ENCODE data around the gene CACNA1C. TPM values are rescaled to one million over a fixed set of nuclear protein-coding genes. Genes with fewer than 3 reads are reported as not detected.
A peak's percentile ranks its signal among the peaks of the same experiment; 100 is the strongest.
"Not testable (repeated sequence)": the region's sequence is repeated elsewhere in the genome, so short reads cannot be mapped to it uniquely, and the experiment has no call there.

Gene CACNA1C
- total and polyA plus RNA-seq, 2 donors, result 0.71 TPM

DNA sequence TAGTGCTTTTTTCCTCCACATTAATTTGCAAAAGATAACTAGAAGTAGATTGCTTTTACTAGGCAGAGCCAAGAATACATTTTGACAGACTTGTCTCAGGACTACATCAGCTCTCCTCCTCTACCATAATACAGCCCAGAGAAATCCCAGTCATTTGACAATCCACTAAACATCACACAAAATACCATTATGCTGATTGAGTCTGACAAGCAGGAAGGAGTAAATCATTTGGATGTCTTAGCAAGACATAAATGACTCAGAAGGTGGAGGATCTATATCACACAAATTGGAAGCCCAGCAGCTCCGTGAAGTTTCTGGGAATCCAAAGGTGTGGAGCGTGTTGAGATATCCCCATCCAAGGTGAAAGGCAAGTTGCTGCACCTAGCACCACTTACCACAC lies 666.6 kb downstream of the CACNA1C start:
- H3K27me3 ChIP-seq (ENCODE audit: control insufficient read depth in 2 of 2, insufficient read depth in 1 of 2, low read length in 1 of 2), result no peaks in the 10 kb centered on the region
- 97% methylated on average over 2 of the region's 2 CpGs for WGBS

DNA sequence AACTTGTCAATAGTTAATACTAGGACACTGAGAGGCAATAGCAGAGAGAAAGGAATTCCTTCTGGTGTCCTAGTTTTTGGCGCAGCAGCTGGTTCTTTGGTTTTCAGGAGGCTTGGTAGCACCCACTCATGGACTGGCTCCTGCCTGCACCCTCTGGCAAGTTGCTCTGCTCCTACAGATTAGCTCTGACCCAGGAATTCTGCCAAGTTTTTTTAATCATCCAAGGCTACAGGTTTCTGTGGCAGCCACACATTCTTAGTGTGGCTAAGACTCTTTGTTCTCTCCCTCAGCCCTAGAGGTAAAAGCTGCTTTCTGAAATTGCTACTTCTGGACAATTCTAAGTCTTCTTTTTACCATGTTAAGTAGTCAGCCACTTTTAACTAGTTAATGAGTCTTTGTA lies 670.0 kb downstream of the CACNA1C start:
- DNase-seq (ENCODE audit: low read depth in 6 of 9, low spot score in 9 of 9), result no peak
- WGBS, result 96% methylated on average over 1 of the region's 1 CpG
- H3K27ac ChIP-seq (ENCODE audit: low read depth in 1 of 2, low read length in 1 of 2), result no peak overlapping the region
- no peaks in the 10 kb centered on the region for H3K36me3 ChIP-seq (ENCODE audit: control insufficient read depth in 2 of 2, insufficient read depth in 2 of 2, low read length in 1 of 2)
- no peaks in the 10 kb centered on the region for H3K4me1 ChIP-seq (ENCODE audit: control insufficient read depth in 2 of 2, insufficient read depth in 2 of 2, low read length in 2 of 2)
- no peak overlapping the region for H3K4me3 ChIP-seq (ENCODE audit: low read length in 2 of 2)
- no peaks in the 10 kb centered on the region for H3K9me3 ChIP-seq (ENCODE audit: control insufficient read depth in 2 of 2, insufficient read depth in 1 of 2, low read length in 1 of 2)
- H3K27me3 ChIP-seq (ENCODE audit: control insufficient read depth in 2 of 2, insufficient read depth in 1 of 2, low read length in 1 of 2), result no peaks in the 10 kb centered on the region

More for the DNA sequence above, 666.6 kb downstream of the CACNA1C start:
- Histone ChIP-seq H3K9me3 (ENCODE audit: control insufficient read depth in 2 of 2, insufficient read depth in 1 of 2, low read length in 1 of 2) (no peaks in the 10 kb centered on the region), H3K4me1 (ENCODE audit: control insufficient read depth in 2 of 2, insufficient read depth in 2 of 2, low read length in 2 of 2) (no peaks in the 10 kb centered on the region), H3K27ac (ENCODE audit: low read depth in 1 of 2, low read length in 1 of 2) (no peak overlapping the region), H3K4me3 (ENCODE audit: low read length in 2 of 2) (no peak overlapping the region), H3K36me3 (ENCODE audit: control insufficient read depth in 2 of 2, insufficient read depth in 2 of 2, low read length in 1 of 2) (no peaks in the 10 kb centered on the region)
- no peak for DNase-seq (ENCODE audit: low read depth in 6 of 9, low spot score in 9 of 9)

DNA sequence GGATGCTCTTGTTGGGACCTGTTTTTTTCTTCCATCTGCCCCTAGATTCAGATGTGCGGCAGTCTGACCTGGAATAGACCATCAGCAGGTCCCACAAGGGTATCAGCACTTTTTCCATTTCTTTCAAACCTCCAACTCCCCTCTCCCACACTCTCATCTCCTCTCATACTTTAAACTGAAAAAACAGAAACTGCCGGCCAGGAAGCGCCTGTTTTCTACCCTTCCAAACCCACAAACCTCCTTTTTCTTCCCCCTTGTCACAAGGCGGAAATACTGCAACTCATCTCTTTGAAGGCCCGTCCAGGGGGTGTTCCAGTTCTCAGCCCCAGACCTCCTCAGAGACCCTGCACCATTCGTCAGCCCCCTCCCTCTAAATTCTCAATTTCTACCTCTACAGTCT lies 679.5 kb downstream of the CACNA1C start:
- DNase-seq (ENCODE audit: low read depth in 6 of 9, low spot score in 9 of 9), result peak in 2 of 9 donors; percentile 21 to 31
- Histone ChIP-seq H3K36me3 (ENCODE audit: control insufficient read depth in 2 of 2, insufficient read depth in 2 of 2, low read length in 1 of 2) (no peaks in the 10 kb centered on the region), H3K4me1 (ENCODE audit: control insufficient read depth in 2 of 2, insufficient read depth in 2 of 2, low read length in 2 of 2) (peaks cover 35 to 58% of the 10 kb centered on the region in 2 donors), H3K27ac (ENCODE audit: low read depth in 1 of 2, low read length in 1 of 2) (peak overlapping the region in 1 of 2 donors; percentile 91), H3K27me3 (ENCODE audit: control insufficient read depth in 2 of 2, insufficient read depth in 1 of 2, low read length in 1 of 2) (no peaks in the 10 kb centered on the region), H3K4me3 (ENCODE audit: low read length in 2 of 2) (peak overlapping the region in 1 of 2 donors; percentile 1), H3K9me3 (ENCODE audit: control insufficient read depth in 2 of 2, insufficient read depth in 1 of 2, low read length in 1 of 2) (no peaks in the 10 kb centered on the region)
- WGBS, result 8% methylated on average over 6 of the region's 6 CpGs

DNA sequence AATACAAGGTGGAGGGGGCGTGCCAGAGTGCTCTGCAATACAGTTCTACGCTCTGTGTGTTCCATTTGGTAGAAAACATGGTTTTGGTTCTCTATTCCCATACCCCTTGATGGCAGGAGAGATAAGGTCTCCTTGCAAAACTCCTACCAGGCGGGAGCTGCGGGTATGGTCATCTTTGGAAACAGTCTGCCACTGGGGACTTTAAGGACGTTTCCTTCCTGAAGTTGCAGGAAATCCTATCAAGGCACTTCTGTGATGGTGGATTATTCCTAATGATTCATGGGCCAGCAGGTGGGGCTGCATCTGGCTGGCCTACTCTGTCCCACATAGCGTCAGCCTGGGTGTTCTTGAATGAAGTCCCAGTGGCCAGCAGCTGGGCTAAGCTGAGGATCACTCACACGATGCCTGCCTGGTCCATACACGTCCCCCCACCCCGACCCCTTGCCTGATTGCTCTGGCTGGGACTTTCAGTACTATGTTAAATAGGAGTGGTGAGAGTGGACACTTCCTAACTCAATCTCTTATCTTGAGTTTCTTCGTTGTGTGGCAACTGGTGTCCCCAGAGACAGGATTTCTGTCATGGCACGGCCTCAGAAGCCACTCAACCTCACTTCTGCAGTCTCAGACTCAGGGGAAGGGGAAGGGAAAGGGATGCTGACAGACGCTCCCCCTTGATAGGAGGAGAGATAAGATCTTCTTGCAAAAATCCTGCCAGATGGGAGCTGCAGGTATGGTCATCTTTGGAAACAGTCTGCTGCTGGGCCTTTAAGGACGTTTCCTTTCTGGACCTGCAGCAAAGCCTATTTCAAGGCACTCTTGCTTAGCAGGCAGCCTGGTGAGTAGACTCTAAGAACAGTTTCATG lies 680.9 kb downstream of the CACNA1C start:
- no peaks in the 10 kb centered on the region for H3K9me3 ChIP-seq (ENCODE audit: control insufficient read depth in 2 of 2, insufficient read depth in 1 of 2, low read length in 1 of 2)
- no peak for DNase-seq (ENCODE audit: low read depth in 6 of 9, low spot score in 9 of 9)
- peak overlapping the region in 1 of 2 donors; percentile 91 for H3K27ac ChIP-seq (ENCODE audit: low read depth in 1 of 2, low read length in 1 of 2)
- H3K4me1 ChIP-seq (ENCODE audit: control insufficient read depth in 2 of 2, insufficient read depth in 2 of 2, low read length in 2 of 2), result peaks cover 35 to 72% of the 10 kb centered on the region in 2 donors
- H3K27me3 ChIP-seq (ENCODE audit: control insufficient read depth in 2 of 2, insufficient read depth in 1 of 2, low read length in 1 of 2), result no peaks in the 10 kb centered on the region
- WGBS, result 55% methylated on average over 13 of the region's 13 CpGs
- no peaks in the 10 kb centered on the region for H3K36me3 ChIP-seq (ENCODE audit: control insufficient read depth in 2 of 2, insufficient read depth in 2 of 2, low read length in 1 of 2)
- no peak overlapping the region for H3K4me3 ChIP-seq (ENCODE audit: low read length in 2 of 2)

DNA sequence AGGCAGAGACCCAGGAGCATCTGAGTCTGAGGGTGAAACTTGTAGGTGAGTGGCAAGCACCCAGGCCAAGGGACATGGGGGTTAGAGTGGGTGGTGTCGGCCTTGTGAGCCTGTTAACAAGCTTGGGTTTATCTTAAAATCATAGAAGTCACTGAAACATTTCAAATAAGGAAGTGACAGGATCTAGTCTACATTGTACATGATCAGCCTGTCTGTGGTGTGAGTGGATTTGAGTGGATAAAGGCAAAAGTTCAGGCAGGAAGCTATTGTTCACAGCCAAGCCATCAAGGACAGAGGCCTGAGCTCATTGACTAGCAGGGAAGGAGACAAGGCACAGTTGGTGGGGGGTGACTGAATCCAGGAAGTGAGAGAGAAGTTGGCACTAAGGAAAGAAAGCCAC lies 682.6 kb downstream of the CACNA1C start:
- WGBS, result 85% methylated on average over 1 of the region's 1 CpG
- no peak overlapping the region for H3K4me3 ChIP-seq (ENCODE audit: low read length in 2 of 2)
- H3K36me3 ChIP-seq (ENCODE audit: control insufficient read depth in 2 of 2, insufficient read depth in 2 of 2, low read length in 1 of 2), result no peaks in the 10 kb centered on the region
- no peaks in the 10 kb centered on the region for H3K9me3 ChIP-seq (ENCODE audit: control insufficient read depth in 2 of 2, insufficient read depth in 1 of 2, low read length in 1 of 2)
- no peaks in the 10 kb centered on the region for H3K27me3 ChIP-seq (ENCODE audit: control insufficient read depth in 2 of 2, insufficient read depth in 1 of 2, low read length in 1 of 2)
- H3K4me1 ChIP-seq (ENCODE audit: control insufficient read depth in 2 of 2, insufficient read depth in 2 of 2, low read length in 2 of 2), result peaks cover 35 to 79% of the 10 kb centered on the region in 2 donors
- DNase-seq (ENCODE audit: low read depth in 6 of 9, low spot score in 9 of 9), result no peak
- H3K27ac ChIP-seq (ENCODE audit: low read depth in 1 of 2, low read length in 1 of 2), result peak overlapping the region in 1 of 2 donors; percentile 75

DNA sequence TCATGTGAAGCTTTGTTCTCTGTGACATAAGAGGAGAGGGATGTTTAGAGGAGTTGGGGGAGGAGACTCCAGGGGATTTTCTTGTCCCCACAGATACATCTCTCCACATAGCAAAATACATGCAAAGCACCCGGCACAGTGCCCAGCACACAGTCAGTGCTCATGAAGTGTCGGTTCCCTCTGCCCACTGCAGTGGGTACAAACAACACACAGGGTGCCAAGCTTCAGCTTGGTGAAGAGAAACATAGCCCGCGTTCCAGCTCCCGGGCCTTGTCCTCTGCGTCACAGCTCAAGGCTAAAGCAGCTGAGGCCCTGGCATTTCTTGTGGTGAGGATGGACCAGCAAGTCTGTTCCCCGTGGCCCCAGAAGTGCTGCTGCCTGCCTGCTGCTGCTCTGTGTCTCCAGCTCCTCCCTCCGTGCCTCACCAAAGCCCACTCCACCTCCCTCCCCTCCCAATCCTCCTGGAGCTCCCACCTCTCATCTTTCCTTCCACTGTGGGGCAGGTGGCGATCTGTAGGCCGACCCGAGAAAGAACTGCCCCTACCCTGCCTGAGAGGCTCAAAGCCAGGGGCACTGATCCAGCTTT lies 685.0 kb downstream of the CACNA1C start:
- H3K27me3 ChIP-seq (ENCODE audit: control insufficient read depth in 2 of 2, insufficient read depth in 1 of 2, low read length in 1 of 2), result no peaks in the 10 kb centered on the region
- no peak for DNase-seq (ENCODE audit: low read depth in 6 of 9, low spot score in 9 of 9)

DNA sequence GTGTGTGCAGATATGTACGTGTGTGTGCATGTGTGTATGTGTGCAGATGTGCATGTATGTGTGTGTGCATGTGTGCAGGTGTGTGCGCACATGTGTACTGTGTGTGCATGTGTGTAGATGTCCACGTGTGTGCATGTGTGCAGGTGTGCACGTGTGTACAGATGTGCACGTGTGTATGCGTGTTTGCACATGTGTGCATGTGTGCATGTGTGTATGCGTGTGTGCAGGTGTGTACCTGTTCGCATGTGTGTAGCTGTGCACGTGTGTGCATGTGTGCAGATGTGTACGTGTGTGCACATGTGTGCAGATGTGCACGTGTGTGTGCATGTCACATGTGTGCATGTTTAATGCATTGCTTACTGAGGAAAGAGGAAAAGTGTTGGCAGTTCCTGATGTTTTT lies 686.3 kb downstream of the CACNA1C start:
- no peak for DNase-seq (ENCODE audit: low read depth in 6 of 9, low spot score in 9 of 9)
- H3K27ac ChIP-seq (ENCODE audit: low read depth in 1 of 2, low read length in 1 of 2), result no peak overlapping the region
- no peak overlapping the region for H3K4me3 ChIP-seq (ENCODE audit: low read length in 2 of 2)
- H3K9me3 ChIP-seq (ENCODE audit: control insufficient read depth in 2 of 2, insufficient read depth in 1 of 2, low read length in 1 of 2), result no peaks in the 10 kb centered on the region
- H3K36me3 ChIP-seq (ENCODE audit: control insufficient read depth in 2 of 2, insufficient read depth in 2 of 2, low read length in 1 of 2), result no peaks in the 10 kb centered on the region
- H3K4me1 ChIP-seq (ENCODE audit: control insufficient read depth in 2 of 2, insufficient read depth in 2 of 2, low read length in 2 of 2), result peaks cover 18 to 53% of the 10 kb centered on the region in 2 donors
- H3K27me3 ChIP-seq (ENCODE audit: control insufficient read depth in 2 of 2, insufficient read depth in 1 of 2, low read length in 1 of 2), result no peaks in the 10 kb centered on the region
- WGBS, result 95% methylated on average over 11 of the region's 11 CpGs

More for the DNA sequence above, 685.0 kb downstream of the CACNA1C start:
- peaks cover 28 to 64% of the 10 kb centered on the region in 2 donors for H3K4me1 ChIP-seq (ENCODE audit: control insufficient read depth in 2 of 2, insufficient read depth in 2 of 2, low read length in 2 of 2)
- H3K27ac ChIP-seq (ENCODE audit: low read depth in 1 of 2, low read length in 1 of 2), result peak overlapping the region in 1 of 2 donors; percentile 7
- no peaks in the 10 kb centered on the region for H3K9me3 ChIP-seq (ENCODE audit: control insufficient read depth in 2 of 2, insufficient read depth in 1 of 2, low read length in 1 of 2)
- WGBS, result 94% methylated on average over 11 of the region's 11 CpGs
- H3K36me3 ChIP-seq (ENCODE audit: control insufficient read depth in 2 of 2, insufficient read depth in 2 of 2, low read length in 1 of 2), result no peaks in the 10 kb centered on the region
- H3K4me3 ChIP-seq (ENCODE audit: low read length in 2 of 2), result no peak overlapping the region

DNA sequence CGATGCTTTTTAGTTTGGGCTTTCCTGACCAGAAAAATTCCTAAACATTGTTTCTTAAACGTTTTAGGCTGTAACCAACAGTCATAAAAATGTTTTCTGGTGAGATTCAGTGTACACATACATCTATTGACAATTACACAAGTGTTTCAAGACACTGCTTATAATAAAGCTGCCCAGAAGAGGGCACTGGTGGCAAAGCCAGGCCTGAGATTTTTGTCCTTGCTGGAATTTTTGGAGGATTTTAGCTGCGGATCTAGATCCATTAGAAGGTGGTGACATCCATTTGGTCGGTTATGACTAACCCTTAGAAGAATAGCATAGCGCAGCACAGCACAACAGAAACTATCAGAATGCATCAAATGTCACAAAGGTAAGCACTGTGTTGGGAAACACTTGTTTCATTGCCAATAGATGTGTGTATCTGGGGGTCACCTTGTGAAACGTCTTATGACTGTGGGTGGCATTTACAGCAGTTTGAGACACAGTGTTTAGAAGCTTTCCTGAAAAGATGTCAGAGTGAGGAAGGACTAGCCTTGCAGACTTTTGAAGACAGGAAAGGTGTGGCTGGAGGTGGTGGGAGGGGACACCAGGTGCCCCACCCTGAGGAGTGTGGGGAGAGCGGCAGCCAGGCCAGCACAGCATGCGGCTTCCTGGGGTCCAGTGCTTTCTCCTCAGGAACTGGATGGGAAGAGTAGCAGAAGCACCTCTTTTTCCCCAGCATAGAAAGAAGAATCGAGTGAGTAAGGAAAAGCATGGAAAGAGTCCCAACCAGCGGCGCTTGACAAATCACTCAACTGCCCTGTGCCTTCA lies 687.2 kb downstream of the CACNA1C start:
- no peaks in the 10 kb centered on the region for H3K9me3 ChIP-seq (ENCODE audit: control insufficient read depth in 2 of 2, insufficient read depth in 1 of 2, low read length in 1 of 2)
- H3K4me3 ChIP-seq (ENCODE audit: low read length in 2 of 2), result no peak overlapping the region
- no peak for DNase-seq (ENCODE audit: low read depth in 6 of 9, low spot score in 9 of 9)
- WGBS, result 73% methylated on average over 11 of the region's 11 CpGs
- no peaks in the 10 kb centered on the region for H3K36me3 ChIP-seq (ENCODE audit: control insufficient read depth in 2 of 2, insufficient read depth in 2 of 2, low read length in 1 of 2)
- no peak overlapping the region for H3K27ac ChIP-seq (ENCODE audit: low read depth in 1 of 2, low read length in 1 of 2)
- peaks cover 16 to 44% of the 10 kb centered on the region in 2 donors for H3K4me1 ChIP-seq (ENCODE audit: control insufficient read depth in 2 of 2, insufficient read depth in 2 of 2, low read length in 2 of 2)
- no peaks in the 10 kb centered on the region for H3K27me3 ChIP-seq (ENCODE audit: control insufficient read depth in 2 of 2, insufficient read depth in 1 of 2, low read length in 1 of 2)

DNA sequence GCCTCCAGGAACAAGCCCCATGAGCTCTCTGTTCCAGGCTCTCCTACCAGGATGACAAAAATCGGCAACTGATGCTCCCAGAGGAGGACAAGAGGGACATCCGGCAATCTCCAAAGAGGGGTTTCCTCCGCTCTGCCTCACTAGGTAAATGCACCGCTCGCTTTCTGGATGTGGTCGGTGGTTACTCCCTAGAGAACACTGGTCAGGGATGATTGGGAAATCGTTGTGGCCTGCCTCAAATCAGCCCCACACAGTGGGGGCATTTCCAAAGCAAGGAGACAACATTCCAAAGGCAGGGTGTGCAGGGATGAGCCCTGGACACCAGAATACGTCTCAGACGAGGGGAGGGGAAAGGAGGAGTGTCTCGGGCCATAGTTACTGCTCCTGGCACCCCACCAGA lies 689.2 kb downstream of the CACNA1C start:
- WGBS, result 91% methylated on average over 10 of the region's 10 CpGs
- DNase-seq (ENCODE audit: low read depth in 6 of 9, low spot score in 9 of 9); H3K27ac ChIP-seq (ENCODE audit: low read depth in 1 of 2, low read length in 1 of 2); H3K4me3 ChIP-seq (ENCODE audit: low read length in 2 of 2); H3K9me3 ChIP-seq (ENCODE audit: control insufficient read depth in 2 of 2, insufficient read depth in 1 of 2, low read length in 1 of 2); H3K27me3 ChIP-seq (ENCODE audit: control insufficient read depth in 2 of 2, insufficient read depth in 1 of 2, low read length in 1 of 2); H3K36me3 ChIP-seq (ENCODE audit: control insufficient read depth in 2 of 2, insufficient read depth in 2 of 2, low read length in 1 of 2): not testable (repeated sequence)
- H3K4me1 ChIP-seq (ENCODE audit: control insufficient read depth in 2 of 2, insufficient read depth in 2 of 2, low read length in 2 of 2), result peaks cover 1 to 24% of the 10 kb centered on the region in 2 donors

Measured in thymus (tissue), 11 donors.